22Rv1 (cell line): Measurements from ENCODE around the gene STEAP1B.
A peak's percentile ranks its signal among the peaks of the same experiment; 100 is the strongest.
"Not testable (repeated sequence)": the region's sequence is repeated elsewhere in the genome, so short reads cannot be mapped to it uniquely, and the experiment has no call there.

Experiments used
- H3K27ac ChIP-seq: fragments of 450-650 bp; 2 replicates; pipeline ENCODE4 v1.5.1; 2017
- CTCF ChIP-seq: fragments of 450-650 bp; IDR thresholded peaks from 2 replicates; pipeline ENCODE4 v1.5.1; 2017; ENCODE audit warnings: mild to moderate bottlenecking
- ZFX ChIP-seq: fragments of 450-650 bp; IDR thresholded peaks from 2 replicates; pipeline ENCODE4 v1.6.1; 2017; ENCODE audit warnings: antibody characterized with exemption, borderline replicate concordance

STEAP1B gene

GRCh38 chr7:22542669-22543068 lies 42.7 kb upstream of the STEAP1B start:
- TF ChIP-seq ZFX (no peak), CTCF (no peak)

GRCh38 chr7:22542254-22542653 lies 42.3 kb upstream of the STEAP1B start:
- H3K27ac ChIP-seq, result no peak overlapping the region
- TF ChIP-seq CTCF (no peak), ZFX (no peak)

More at GRCh38 chr7:22542669-22543068, 42.7 kb upstream of the STEAP1B start:
- H3K27ac ChIP-seq, result no peak overlapping the region

GRCh38 chr7:22541789-22542188 lies 41.8 kb upstream of the STEAP1B start:
- no peak overlapping the region for H3K27ac ChIP-seq
- TF ChIP-seq CTCF, result no peak
- TF ChIP-seq ZFX, result no peak

- H3K27ac ChIP-seq, result not testable (repeated sequence)
These were observed 28.5 kb upstream of the STEAP1B start for GRCh38 chr7:22528537-22528936.

GRCh38 chr7:22524353-22524947 lies 24.5 kb upstream of the STEAP1B start:
- not testable (repeated sequence) for H3K27ac ChIP-seq

GRCh38 chr7:22523478-22524352 lies 23.7 kb upstream of the STEAP1B start:
- not testable (repeated sequence) for H3K27ac ChIP-seq
- peak; percentile 25 for TF ChIP-seq CTCF

- not testable (repeated sequence) for H3K27ac ChIP-seq
These were observed 19.6 kb upstream of the STEAP1B start for GRCh38 chr7:22519560-22519959.

GRCh38 chr7:22516950-22517349 lies 17.0 kb upstream of the STEAP1B start:
- not testable (repeated sequence) for H3K27ac ChIP-seq

GRCh38 chr7:22514963-22515362 lies 15.0 kb upstream of the STEAP1B start:
- H3K27ac ChIP-seq, result not testable (repeated sequence)

- H3K27ac ChIP-seq, result not testable (repeated sequence)
These were observed 7.3 kb upstream of the STEAP1B start for GRCh38 chr7:22507320-22507719.

GRCh38 chr7:22506316-22507020 lies 6.5 kb upstream of the STEAP1B start:
- not testable (repeated sequence) for H3K27ac ChIP-seq
